GOT3 (cell line): ENCODE data around the gene NFATC2.
"Not testable (repeated sequence)": the region's sequence is repeated elsewhere in the genome, so short reads cannot be mapped to it uniquely, and the experiment has no call there.

Experiments
- DNase-seq: peaks from one replicate; lab custom pipeline; 2025; ENCODE audit warnings: mixed read lengths; lab: John Stamatoyannopoulos, UW

The NFATC2 gene

DNA sequence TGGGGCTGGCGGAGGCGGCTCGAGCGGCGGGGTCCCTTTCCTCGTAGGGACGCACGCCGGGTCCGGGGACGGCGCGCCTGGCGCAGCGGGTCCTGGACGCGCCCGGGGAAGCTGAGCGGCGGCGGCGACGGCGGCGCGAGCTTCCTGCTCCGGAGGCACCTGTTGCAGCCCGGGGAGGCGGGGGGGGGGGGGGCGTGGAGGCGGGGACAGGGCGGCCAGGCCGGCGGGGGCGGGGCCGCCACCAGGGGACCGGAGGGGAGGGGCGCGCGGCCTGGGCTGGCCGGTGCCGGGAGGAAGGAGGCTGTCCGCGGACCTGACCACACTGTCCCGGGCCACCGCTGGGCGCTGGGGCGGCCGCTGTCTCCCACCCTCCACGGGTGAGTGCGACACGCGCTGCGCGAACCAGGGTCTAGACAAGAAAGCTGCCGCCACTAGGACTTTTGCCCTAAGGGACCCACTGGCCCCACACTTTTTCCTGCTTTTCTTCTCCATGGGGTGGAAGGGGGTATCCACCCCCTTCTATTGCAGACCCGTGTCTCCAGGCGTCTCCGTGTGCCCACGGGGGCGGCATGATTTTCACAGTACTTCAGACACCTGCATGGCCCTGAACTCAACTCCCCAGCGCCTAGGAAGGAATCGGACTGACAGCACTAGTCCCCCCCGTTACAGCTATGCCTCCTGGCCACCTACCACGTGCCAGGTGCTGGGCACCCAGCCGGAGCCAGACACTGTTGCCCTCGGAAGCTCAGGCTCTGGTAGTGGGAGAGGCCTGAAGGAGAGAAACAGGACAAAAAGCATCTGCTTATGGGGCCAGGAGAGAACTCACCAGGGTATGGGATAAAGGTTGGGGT lies at the start of gene NFATC2:
NFATC2 (minus strand) TSS at position 149 of the 851 bp plus-strand sequence. CDS start 220 bp downstream, outside the sequence.
- no peak for DNase-seq

DNA sequence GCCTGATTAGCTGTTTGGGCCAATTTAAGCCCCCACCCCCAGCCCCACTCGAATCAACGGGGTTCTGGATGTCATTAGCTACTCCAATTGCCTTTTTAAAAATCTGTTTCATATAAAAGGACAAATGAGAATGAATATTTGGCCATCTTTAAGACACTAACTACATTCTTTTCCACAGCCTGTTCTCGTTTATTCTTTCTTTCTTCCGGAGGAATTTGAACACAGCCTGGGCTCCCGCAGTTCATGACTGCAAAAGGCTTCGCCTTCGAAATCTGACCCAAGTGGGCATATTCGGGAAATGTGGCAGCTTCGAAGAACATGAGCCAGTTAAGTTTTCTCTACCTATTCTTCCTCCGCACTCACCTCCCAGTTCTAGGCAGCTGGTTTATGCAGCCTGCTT lies 49.4 kb upstream of the NFATC2 start:
- DNase-seq: no peak

DNA sequence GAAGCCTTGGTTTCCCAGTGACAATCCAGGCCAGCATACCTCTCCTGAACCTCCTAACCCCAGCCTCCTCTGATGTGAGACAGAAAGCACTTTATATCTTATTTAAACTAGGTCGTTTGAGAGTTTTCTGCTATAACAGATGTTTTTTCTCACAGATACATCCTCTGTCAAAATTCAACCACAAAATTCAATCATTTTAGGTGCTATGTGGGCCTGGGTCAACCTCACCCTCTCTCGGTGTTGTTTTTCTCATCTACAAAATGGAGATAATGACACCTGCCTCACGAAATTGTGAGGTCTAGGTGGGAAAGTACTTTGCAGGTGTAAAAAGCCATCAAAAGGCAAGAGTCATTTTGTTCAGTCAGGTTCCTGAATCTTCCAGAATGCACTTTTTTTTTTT lies 46.2 kb upstream of the NFATC2 start:
- no peak for DNase-seq

DNA sequence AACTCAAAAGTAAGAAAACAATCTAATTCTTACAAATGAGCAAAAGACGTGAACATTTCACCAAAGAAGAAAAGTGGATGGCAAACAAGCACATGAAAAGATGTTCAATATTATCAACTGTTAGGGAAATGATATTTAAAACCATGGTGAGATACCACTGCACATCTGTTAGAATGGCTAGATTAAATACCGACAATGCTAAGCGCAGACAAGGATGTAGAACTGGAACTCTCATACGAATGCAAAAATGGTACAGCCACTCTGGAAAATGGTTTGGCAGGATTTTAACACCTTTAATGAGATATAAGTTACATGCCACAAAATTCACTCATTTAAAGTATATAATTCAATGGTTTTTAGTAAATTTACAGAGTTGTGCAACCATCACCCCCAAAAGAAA lies 44.6 kb upstream of the NFATC2 start:
- DNase-seq: no peak

DNA sequence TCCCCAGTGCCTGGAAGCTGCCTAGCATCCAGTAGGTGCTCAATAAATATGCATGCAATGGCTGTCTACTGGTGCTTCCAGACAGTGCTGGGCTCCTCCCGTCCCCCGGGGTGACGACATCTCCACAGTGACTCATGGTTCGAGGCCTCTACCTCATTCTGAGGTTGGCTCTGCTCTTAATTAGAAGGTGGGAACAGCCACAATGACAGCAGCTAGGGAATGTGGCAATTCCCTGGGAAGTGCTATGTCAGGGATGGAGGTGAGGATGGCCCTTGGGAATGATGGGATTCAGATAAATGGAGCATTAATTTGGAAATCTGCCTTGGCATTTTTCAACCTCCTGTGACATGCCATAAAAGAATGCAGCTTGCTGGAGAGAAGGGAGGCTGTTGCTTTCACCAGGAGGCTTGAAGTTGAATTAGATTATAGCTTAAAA lies 43.5 kb upstream of the NFATC2 start:
- DNase-seq: peak; percentile 67

DNA sequence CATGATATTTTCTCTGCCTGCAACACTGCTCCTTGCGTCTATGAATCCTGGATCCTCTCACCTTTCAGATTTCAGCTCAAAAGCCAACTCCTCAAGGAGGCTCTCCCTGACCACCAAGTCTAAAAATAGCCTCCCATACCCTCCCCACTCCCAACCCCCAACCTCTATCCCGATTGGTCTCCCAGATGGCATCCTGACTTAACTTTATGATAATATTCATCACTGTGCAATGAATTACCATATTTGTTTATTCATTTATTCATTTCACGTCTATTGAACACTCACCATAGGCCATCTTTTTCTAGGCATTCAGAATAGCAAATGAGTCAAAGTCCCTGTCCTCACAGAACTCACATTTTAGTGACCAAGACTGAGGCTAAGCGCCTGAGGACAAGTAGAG lies 42.6 kb upstream of the NFATC2 start:
- DNase-seq: no peak

DNA sequence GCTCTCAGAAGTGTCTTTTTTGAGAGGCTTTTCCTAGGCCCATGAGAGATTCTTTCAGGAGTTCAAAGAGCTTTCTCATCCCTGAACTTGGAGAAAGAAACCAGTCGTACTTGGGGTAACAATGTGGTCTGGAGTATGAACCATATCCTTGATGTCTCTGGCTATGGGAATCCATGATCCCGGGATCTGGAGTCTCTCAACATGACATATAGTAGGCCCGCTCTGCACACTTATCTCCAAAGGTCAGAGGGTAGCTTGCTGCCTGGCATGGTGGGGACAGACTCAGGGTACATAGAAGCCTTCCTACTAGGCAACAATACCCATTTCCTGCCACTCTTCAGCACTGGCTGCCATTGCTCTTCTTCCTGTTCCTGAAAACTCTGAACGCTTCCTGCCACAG lies 42.2 kb upstream of the NFATC2 start:
- no peak for DNase-seq

DNA sequence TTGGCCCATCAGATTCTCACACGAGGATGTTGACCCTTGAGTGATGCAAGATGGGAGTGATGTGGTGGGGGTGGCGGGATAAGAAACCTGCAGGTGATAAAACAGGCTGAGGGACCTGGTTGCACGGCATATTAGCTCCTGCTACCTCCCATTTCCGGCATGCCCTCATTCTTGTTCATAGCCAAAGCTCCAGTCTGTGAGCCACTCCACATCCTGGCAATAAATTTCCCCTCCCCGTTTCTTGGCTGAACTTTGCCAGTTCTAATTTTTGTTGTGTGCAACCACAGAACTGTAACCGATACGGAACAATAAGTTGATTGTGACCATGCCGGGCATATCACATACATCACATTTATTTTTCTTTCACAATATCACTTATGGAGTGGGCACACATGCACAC lies 41.6 kb upstream of the NFATC2 start:
- DNase-seq: no peak

DNA sequence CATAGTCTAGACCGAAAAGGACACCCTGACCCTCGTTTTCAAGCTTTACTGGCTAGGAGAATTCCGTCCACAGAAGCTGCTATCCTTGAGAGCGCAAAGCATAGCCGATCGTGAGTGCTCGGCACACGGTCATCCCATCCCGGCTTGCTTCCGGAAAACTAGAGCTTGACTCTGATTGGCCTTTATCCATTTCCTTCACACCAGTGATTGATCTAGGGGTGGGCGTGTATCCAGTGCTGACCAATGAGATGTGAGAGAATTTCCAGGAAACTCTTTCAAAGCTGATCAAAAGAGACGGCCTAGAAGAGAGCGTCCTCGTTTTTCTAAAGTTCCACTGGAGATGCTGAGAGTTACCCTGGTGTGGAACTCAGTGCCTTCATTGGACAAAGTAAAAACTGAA lies 41.0 kb upstream of the NFATC2 start:
- DNase-seq: no peak

DNA sequence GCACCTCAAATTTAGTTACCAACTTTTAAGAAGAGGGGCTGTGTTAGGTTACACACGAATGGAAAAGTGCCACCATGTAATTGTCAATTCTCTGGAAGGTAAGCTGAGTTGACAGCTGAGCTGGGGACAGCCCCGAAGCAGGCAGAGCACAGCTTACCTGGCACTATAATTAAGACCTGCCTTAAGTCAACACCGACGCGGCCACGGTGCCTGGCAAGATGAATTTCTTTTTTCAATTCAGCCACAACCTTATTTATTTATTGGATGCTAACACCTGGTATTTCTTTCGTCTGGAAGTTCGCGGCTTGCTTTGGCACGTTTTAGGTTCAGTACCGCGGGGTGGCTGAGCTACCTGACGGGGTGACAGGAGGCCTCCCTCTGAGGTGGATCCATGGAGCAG lies 40.6 kb upstream of the NFATC2 start:
- DNase-seq: no peak

DNA sequence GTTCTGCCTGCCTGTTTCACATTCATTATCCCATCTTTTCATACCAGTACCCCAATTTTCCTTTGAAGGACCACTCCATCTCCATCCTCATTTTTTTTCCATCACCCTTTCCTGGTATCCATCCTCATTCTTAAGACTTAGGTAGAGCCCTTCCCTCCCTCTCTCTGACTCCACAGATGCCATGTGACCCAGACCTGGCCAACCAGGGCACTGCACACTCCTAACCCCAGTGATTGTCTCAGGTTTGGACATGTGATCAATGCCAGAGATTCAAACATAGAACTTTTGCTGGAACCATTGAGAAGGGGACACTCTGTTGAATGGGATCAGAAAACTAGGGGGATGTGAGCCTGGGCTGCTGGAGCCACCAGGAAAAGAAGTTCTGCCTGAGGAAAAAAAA lies 39.1 kb upstream of the NFATC2 start:
- no peak for DNase-seq

DNA sequence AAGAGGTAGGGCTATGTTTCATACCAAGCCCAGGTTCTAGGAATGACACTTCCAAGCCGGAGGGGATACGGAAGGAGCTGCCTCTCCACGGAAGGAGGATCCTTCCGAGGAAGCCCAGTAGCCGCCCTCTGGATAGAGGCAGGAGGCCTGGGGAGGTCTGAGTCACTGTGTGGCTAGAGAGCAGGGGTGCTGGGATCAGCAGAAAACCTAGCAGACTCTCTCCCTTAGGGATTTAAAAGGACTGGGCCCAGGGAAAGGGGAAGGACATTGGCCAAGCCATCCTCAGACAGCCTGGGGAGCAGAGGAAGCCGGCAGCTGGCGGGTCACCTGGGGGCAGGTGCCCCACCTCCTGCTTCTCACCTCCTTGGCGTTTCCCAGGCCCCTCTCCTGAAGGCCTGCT lies 36.6 kb upstream of the NFATC2 start:
- no peak for DNase-seq

DNA sequence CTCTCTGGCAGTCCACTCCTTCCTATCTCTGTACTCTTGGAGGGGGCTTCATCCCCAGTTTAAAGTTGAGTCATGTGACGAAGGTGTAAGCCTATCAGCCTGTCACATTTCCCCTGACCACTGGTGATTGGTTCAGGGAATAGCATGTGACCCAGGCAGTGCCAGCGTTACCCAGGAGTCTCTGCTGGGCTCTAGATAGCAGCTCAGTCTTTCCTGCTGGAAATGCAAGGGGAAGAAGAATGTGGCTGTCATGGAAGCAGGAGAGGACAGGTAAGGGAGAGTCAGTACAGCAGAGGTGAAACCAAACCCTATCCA lies 35.6 kb upstream of the NFATC2 start:
- no peak for DNase-seq

DNA sequence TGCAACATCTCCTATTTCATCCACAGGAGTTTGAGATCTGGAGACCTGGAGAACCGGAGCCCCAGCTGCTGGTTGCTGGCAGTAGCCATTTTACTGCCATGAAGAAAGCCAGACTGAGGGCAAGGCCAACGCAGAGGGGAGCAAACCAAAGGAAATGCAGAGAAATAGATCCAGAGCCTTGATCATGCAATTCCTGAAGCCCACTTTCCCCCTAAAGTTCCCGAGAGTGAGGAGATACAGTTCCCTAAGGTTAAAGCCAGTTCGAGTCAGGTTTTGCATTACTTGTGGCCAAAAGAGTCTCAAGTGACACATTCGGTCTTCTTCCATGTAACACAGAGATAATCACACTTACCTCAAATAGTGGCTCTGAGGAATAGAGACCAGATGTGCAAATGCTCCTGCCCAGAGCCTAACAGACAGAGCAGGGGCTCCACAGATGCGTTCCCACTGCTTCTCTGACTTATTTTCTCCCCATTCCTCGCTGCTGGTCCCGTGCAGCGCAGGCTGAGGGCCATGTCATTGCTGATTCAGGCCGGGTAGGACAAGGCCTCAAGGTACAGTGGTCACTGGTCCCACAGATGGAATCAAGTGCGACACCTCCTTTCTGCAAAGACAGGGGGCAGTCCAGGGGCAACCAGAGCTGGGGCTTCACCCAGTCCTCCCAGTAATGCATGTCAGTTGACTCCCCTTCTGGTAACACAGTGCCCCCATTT lies 35.1 kb upstream of the NFATC2 start:
- no peak for DNase-seq

DNA sequence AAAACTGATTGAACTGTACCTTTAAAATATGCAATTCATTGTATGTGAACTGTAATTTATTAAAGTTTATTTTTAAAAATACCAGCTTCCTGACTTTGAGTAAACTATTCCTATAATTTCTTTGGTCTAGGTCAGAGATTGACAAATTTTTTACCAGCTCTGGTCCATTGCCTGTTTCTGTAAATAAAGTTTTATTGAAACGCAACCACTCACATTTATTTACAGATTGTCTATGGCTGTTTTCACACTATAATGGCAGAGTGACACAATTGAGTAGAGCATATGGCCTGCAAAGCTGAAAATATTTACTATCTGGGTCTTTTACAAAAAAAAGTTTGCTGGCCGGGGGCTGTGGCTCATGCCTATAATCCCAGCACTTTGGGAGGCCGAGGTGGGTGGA lies 33.0 kb upstream of the NFATC2 start:
- no peak for DNase-seq

DNA sequence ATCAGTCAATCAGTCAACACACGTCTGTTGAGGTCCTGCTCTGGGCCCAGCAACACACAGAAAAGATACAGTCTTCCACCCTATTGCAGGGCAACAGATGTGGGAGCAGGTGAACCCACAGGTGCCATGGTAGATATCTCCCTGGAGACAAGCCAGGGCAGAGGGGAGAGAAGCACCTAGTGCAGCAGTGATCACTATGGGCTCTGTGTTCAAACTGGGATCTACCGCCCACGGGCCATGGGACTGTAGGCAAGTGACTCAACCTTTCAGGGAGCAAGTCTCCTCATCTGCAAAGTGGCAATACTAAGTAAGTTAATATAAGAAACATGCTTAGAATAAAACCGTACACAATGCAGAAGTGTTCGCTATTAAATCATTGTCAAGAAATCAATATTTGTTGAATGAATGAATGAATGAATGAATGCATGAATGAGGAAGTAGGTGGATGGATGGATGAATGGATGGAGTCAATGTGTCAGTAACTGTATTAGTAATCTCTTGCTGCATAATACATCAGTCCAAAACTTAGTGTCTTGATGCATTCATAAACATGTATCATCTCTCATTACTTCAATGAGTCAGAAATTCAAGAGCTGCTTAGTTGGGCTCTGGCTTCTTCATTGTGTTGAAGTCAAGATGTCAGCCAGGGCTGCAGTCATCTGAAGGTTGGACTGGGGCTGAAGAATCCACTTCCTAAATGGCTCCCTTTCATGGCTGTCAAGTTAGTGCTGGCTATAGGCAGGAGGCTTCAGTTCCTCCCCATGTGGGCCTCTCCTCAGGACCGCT lies 31.9 kb upstream of the NFATC2 start:
- DNase-seq: no peak

DNA sequence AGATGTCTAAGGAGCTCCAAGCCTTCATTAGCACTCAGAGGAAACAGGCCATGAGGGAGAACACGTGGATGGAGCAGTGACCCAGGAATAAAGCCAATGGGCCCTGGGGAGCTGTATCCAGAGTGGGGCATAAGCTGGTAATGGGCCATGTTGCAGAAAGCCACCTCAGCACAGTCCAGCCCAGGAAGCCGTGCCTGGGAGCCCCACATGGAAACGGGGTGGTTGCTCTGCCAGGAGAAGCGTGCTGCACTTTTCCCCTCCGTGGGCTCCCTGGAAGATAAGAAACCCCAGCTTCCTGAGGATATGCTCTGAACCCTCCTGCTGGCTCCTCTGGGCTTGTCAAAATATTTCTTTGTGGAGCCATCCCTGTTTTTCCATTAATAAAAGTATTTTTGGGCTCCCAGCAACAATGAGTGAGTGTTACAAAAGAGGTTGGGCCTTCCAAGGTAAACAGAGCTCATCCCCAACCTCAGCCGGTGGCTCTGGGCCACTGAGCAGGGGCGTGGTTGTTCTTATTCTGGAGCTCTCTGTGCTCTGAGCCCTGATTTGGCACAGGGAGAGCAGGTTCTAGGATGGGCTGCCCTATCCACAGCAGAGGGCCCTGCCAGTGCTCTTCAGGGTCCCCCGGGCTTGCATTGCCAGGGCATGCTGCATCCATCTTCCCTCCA lies 31.2 kb upstream of the NFATC2 start:
- no peak for DNase-seq

DNA sequence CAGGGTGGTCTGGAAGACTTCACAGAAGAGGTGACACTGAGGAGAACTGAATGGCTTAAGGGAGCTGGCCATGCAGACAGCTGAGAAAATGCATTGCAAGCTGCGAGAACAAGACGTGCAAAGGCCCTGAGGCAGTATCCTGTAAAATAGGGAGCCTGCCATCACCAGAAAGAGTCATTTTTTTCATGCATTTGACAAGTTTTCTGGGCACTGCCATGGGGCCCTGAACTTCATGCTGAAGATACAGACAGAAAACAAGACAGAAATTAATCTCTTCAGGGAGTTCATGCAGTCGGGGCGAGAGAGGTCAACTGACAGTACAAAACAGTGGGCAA lies 28.9 kb upstream of the NFATC2 start:
- DNase-seq: no peak

DNA sequence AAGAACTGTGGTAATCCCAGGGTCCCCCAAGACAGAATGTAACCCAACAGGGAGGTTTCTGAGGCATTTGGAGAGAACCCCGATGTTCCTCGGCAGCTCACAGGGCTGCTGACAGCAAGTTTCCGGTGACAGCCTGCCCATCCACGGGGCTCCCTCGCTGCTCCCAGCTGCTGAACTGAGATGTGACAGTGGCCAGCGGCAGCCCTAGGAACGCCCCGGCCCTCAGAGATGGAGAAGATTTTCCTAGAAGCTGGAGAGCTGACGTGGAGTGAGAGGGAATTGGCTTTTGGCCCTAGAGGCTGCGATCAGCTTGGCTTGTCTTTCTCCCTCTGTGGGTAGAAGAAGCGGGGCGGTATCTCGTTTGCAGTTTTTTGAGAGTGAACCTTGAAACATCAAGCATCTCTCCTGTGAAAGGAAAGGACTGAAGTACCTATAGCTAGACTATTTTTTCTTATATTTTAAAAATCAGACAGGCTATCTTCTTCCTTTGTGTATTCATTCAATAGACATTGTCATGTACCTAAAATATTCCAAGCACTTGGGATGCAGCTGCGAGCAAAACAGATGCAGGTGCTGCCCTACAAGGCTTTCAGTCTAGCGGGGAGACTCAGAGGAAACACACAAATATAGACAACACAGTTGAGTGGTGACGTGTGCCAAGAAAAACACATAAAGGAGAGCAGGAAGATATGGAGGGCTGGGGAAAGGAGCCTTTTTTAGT lies 28.4 kb upstream of the NFATC2 start:
- no peak for DNase-seq

DNA sequence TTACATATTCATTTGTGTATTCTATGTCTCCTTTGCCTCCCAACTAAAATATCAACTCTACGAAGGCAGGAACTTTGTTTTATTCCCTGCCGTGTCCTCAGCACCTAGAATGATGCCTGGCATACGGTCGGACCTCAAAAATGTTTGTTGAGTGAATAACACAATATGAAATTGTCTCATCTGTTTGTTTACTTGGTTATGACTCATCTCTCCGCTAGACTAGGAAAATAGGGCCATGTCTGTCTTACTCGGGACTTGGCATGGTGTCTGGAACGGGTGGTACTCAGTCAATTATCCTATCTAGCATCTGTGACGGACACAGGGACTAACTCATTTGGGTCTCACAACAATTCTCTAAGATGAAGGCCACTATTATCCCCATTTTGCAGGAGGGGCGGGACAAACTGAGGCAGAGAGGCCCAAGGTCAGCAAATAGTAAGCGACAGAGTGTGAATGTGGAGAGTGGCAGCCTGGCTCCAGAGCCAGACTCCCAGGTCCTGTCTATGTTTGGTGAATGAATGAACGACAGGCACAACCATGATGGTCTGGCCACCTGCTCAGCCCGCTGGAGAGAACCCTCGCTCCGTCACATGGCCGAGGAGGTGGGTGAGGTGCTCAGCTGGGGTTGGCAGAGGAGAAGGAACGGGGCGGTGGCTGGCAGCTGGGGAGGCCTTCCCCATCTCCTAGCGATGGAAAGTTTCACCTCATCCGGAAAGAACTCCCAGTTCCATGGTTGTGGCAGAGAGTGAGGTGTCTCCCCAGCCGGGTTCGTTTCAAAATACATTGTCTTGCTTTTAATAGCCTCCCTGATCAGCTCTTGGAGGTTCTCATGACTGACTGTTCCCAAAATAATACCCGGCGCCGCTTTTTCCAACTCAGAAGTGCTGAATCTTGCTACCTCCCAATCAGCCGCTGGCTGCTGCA lies 27.6 kb upstream of the NFATC2 start:
- DNase-seq: no peak

DNA sequence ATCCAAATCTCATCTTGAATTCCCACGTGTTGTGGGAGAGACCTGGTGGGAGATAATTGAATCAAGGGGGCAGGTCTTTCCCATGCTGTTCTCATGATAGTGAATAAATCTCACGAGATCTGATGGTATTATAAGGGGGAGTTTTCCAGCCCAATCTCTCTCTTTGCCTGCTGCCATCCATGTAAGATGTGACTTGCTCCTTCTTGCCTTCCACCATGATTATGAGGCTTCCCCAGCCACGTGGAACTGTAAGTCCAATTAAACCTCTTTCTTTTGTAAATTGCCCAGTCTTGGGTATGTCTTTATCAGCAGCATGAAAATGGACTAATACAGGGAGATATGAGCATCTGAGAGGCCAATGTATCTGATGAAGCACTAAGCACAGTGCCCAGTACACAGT lies 26.0 kb upstream of the NFATC2 start:
- DNase-seq: not testable (repeated sequence)
